Measurements from ENCODE around the gene ACO1.
"Not testable (repeated sequence)": the region's sequence is repeated elsewhere in the genome, so short reads cannot be mapped to it uniquely, and the experiment has no call there.

The ACO1 gene

DNA sequence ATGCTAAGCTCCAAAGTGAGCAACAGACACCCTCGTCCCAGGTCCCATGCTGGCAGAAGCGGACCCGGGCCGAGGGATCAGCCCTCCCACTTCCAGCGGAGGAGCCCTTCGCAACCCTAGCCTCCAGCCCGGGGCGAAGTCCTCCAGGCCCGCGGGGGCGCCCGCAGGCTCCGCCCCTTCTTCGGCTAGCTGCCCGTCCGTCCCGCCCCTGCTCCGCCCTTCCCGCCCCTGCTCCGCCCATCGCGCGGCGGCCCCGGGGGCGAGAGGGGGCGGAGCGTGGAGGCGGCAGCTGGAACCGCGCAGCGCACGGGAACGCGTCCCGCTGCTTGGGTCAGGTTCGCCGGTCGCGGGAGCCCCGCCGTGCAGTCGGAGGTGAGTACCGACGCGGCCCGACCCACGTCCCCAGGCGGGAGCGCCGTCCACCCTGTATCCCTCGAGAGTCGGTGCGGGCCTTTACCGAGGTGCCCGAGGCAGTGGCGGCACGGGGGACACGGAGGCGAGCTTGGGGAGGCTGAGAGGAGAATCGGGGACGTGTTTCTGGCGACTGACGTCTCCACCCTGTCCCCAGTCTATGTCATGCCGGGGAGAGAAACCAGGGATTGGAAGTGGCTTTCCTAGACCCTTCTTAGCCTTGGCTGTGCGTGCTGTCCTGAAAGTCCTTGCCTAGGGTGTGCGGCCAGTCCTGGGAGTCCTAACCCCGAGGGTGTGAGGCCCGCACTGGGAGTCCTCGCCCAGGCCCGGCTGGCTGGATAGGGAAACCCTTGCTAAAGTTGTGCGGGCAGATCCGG is at the start of gene ACO1:
ACO1 (plus strand) TSS at position 280 of the 788 bp plus-strand sequence. CDS start 20,864 bp downstream, outside the sequence.
- DNase-seq, result peak; percentile 88

DNA sequence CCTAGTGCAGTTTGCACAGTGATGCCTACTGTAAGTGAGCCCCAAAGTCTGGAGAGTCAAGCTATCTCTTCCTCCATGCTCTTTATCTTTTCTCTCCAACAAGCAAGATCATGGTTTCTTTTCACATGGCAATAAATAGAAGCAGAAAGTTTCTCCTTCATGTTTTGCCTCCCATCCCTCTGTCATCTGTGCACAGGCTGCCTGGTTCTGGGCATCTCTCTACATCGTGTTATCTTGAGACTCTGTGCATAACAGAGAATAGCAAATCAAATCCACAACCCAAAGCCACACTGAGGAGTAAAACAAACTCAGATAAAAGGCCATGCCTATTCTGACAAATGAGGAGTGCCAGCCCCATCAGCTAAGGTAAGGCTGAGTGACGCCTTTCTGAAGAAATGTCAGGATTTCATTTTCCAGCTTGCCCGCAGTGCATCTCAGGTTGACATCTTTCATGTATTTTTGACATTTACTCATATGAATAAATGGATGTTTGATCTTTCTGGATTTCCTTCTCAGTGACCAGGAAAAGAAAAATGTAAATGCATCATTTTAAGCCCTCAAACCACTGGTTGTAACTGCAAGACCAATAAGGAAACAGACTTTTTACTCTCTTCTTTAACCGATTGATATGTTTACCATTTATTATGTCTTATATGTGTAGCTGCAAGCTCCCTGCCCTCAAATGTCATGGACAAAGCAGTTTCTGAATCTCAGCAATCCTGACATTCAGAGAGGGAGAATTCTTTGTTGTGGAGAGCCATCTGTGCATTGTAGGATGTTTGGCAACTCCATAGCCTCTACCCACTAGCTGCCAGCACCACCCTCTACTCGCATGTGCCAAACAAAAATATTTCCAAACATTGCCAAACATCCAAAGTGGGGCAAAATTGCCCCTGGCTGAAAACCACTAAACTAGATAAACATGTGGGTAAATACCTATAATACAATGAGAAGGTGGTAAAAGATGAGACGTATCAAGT is 49.2 kb upstream of the ACO1 start:
- no peak for DNase-seq

DNA sequence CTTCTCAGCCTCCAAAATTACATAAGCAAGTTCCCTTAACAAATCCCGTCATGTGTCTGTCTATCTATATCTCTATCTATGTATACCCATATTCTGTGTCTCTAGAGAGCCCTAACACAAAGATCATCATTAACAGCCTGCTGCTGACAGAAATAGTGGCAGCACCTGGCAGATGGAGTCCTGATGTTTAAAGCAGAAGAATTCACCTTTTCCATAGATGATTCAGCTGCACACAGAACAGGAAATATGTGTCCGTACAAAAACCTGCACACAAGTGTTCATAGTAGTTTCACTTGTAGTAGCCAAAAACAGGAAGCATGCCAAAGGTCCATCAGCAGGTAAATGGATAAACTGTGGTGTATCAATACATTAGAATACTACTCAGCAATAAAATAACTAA is 45.0 kb upstream of the ACO1 start:
- DNase-seq, result no peak

DNA sequence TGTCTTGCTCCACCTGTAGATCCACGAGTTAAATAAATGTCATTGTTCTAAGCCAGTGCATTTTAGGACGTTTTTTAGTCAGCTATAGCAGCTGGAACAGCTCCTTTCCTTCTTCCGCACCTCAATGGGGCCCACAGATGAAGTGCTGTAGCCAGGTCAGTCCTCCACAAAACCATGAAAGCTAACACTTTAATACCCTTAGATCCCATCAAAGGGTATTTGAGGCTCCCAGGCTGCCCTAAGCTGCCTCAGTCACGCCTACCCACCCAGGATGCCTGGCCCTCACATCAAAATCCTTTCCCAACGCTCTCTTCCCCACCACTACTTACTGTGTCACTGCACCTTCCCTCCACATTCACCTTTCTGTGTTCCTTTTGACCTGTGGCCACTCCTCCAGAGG is 44.1 kb upstream of the ACO1 start:
- no peak for DNase-seq

DNA sequence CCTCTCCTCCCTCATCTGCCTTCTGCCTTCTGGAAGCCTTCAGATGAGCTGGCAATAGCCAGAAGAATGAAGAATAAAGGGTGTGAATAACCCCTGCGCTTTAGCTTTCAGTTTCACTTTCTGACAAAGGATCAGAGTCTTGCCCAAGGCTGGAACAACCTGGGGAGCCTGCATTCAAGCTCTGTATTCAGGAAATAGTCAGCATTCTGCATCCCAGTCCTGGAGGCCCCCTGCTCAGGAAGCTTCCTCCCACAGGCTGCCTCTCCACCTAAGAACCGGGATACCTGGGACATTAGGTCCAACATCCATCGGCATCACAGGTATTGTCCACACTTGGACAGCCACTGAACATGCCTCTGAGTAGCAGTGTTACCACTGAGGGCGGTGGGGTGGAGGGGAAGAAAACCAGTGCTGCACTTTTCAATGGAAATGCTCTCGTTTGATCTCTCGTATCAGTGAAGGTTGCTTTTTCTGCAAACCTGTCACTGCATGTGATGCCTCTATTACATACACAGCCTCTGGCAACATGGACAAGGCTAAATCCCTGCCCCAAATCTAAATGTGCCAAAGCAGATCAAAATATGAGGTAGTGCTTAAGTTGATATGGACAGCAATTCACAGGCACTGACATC is 39.8 kb upstream of the ACO1 start:
- no peak for DNase-seq

DNA sequence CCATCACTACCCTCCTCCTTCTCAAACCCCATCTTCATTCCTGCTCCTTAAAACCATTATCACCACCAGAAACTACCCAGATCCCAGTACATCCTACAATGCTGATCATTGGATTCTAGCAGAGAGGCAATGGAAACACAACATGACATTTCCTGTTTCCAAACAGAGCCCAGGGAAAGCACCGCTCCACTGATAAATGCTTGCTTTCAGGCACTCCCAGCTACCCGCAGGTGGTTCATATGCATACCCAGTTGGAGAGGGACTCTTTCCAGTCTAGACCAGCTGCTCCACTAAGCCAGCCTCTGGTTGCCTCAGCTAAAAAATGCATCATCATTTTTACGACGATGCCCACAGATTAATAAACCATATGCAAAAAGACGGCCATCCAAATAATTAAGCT is 39.2 kb upstream of the ACO1 start:
- no peak for DNase-seq

DNA sequence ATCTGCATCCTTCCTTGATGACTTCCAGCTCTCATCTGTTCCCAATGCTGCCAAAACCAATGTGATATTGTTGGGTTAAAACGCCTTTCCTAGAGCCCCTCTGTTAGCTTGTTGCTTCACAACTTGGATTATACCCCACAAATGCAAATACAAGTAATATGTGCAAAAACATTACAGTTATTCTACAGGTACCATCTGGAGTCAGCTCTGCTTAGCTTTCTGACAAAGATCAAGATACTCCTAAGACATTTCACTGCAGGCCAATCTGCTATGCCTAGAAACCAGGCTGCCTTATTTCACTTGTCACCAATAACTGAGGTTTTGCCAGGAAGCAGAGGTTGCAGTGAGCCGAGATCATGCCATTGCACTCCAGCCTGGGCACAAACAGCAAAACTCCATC is 36.9 kb upstream of the ACO1 start:
- no peak for DNase-seq

DNA sequence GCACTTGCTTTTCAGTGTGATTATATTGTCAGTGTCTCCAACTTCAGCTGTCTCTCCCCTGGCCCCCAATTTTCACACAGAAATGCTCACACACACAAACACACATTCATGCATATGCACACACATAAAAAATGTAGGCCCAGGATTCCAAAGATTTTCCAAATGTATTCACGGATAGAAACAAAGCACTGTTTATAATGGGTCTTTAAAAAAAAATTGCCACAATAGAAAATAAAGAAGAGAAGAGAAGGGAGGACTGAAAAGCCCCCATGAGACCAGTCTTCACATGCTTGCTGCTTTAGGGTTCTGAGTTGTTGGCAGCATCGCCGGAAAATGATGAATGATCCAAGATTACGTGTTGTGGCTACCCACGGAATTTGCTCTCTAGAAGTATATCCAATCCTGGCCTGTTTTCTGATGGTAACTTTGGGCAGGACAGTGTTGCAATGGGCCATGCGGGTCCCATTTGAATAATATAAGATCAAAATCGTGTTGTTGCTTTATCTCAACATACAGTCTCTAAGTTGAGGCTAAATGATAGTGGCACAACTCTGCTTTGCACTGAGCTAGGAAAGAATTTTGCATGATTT is 36.2 kb upstream of the ACO1 start:
- no peak for DNase-seq

DNA sequence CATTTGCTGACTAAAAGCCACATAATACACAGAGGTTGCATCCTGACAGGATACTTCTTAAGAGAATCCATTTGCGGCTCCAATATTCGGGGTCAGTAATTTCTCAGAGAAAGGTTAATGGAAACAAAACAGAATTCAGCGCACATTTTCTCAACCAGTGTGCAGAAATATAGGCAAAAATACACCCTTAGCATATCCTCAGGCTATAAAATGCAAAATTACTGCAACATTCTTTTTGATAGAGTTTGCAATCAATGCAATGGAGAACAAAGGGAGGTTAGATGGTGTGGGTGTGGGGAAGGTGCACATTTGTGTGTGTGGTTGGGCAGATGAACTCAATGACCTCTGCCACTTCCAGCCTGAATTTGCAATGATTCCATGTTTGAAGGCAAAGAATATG is 35.4 kb upstream of the ACO1 start:
- no peak for DNase-seq

DNA sequence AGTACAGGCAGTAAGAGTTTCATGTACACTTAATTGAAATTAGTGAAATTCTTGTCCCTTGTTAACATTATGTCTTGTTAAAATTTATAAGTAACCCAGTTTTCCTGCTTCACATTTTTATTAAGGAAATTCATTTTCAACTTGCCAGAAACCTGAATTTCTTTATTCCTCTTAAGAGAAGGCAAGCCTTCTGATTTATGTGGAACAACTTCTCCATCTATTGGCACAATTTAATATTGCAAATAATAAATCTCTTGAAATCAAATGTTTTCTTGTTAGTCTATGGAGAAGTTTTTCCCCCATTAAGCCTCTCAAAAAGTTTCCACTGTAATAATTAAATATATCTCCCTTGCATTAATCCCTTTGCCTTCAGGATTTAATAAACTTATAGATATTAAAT is 33.8 kb upstream of the ACO1 start:
- DNase-seq, result peak; percentile 9

DNA sequence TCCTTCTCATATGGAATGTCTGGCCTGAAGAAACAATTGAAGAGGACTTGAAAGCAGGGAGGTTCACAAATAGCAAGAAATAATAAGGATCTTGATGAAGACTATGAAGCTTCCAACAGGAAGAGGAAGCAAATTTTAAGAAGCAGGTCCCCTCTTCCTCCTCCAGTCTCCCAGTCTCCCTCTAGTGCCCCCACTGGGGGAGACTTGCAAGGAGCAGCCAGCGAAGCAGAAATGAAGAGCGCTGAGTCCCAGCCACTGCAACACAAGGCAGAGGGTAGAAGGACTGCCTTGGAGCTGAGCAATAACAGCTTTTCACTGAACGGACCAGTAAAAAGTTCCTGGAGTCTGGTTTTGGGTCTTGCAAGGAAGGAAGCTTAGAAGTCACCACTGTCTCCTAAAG is 32.6 kb upstream of the ACO1 start:
- DNase-seq, result no peak

DNA sequence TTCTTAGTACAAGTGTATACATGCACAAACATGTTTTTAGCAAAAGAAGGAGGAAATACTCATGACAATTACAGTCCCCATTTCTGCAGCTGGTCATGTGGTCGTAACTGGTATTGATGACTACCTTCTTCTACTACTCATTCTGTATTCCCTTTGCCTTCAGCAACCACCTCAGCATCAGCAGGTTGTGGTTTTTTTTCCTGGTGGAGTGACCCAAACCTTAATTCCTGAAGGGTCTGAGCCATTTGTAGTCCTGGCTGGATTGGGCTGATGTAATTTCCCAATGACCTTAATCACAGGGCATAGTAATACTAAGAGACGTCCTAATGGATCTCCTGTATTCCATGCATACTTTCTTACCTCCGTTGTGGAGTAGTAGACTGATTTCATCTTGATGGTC is 31.0 kb upstream of the ACO1 start:
- not testable (repeated sequence) for DNase-seq

DNA sequence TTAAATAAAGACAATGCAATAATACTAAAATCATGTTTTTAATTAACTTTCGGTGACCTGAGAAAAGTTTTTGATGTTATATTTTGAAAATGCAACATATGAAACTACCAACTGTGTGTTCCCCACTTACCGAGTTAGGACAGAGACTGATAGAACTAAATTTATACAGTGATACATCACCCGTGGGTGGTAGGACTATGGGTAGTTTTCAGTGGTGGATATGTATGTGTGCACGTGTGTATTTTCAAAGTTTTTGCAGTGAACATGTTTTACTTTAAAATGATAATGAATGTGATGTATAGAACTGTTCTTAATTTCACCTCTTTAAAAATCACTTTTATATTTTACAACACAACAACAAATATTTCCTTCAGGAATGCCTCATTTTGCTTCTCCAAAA is 25.0 kb upstream of the ACO1 start:
- no peak for DNase-seq

DNA sequence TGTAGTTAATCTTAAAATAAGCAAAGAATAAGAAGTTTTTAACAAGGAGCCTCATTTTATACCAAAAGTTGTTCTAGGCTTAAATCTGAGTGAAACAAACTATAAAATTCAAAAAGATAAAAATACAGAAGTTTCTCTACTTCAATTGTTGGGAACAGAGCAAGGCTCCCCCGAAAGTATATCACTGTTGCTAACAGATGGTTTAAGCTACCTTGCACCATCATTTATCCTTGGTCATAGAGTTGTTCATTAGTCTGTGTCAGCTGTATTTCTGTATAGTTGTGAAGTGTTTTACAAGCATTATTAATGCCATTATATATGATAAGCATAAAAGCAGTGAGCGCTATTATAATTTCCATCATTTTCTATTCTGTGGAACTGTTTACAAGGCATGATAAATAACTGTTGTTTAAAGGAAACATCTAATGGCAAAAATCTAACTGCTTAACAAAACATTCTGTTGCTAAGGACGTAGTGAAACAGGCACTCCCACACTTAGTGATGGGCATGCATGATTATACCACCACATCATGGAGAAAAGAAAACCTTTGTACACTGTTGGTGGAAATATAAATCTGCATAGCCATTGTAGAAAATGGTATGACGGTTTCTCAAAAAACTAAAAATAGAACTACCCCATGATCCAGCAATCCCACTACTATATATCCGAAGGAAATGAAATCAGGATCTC is 23.3 kb upstream of the ACO1 start:
- no peak for DNase-seq

DNA sequence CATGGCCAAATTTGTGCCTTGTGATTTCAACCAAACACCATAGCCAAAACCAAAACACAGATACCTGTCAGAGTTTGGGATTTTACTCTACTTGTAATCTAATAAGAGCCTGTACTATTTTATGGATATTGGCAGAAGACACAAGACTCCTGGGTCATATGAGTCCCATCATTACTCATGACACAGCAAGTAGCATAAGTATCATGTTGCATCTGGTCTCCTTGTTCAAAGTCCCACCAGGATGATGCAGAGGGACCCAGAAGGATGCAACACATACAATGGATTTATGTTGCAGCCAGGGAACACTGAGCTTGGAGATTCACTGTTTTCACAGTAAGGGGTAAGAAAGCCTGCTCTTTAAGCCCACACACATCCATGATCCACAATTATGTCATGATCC is 13.2 kb upstream of the ACO1 start:
- DNase-seq, result no peak

DNA sequence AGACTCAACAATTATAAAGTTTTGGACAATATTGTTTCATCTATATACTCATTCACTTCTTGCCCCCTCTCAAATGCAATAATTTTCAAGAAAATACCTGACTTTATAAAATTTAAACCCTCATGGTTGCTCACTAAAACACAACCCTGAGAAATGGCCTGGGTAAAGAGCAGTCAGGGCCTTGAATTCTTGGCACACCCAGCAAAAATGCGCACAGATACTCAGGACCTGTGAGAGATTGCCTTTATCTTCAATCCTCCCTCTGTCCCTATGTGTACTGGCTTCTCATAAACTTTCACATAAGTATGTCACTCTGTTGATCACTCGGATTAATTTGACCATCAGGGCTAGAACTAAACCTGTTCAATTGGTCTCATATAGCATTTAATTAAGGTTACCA is 12.8 kb upstream of the ACO1 start:
- DNase-seq, result no peak

DNA sequence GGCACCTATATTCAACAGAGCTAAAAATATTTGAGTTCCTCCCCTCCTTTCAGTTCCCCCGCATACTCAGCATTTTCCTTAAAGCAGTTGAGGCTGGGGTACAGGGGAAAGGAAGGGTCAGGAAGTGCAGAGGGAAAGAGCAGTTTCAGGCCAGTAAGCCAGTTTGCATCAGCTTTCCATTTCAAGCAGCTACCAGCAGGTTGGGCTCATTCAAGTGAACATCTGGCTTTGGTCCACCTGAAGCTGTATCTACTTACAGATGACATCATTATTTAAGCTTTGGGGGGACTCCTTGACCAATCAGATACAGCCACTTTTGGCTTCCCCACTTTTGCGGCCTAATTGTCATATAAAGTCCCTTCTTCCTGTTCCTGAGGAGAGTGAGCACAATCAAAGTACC is 8.2 kb upstream of the ACO1 start:
- no peak for DNase-seq

DNA sequence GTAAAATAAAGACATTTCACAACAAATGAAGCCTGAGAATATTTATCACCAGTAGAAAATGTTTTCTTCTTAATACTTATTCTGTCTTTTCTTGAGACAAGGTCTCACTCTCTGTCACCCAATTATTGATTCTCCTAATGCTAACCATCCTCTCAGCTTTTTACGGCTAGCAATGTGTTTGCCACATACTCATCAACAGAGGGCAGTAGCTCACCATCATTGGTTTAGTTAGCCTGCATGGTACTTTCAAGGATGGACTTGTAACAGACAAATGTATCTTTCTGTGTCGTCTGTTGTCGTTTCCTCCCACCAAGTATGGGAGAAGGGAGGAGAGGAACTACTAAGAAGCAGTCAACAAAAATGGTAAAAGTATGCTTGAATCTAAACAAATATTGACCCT is 5.9 kb upstream of the ACO1 start:
- DNase-seq, result peak; percentile 81

DNA sequence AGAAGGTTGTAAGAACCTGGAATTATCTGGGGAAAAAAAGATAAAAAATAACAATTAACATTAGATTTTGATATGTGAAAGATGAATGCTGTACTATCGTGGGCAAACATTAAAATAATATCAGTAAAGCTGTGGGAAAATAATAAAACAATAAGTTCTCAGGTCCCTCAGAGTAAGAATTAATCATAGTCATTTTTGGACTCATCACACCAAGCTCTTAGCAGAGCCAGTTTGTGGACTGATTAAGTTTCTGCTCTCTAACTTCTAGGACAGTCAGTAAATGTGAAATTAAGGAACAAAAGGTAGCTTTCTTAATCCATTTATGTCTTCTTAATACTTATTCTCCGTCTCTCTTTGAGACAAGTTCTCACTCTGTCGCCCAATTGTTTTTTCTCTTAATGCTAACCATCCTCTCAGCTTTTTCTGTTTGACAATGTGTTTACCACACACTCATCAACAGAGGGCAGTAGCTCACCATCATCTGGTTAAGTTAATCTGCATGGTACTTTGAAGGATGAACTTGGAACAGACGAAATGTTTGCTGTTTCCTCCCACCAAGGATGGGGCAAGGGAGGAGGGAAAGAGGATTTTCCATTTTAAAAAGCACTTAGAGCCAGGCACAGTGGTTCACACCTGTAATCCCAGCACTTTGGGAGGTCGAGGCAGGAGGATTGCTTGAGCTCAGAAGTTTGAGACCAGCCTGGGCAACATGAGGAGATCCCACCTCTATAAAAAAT is 5.3 kb upstream of the ACO1 start:
- peak; percentile 83 for DNase-seq

DNA sequence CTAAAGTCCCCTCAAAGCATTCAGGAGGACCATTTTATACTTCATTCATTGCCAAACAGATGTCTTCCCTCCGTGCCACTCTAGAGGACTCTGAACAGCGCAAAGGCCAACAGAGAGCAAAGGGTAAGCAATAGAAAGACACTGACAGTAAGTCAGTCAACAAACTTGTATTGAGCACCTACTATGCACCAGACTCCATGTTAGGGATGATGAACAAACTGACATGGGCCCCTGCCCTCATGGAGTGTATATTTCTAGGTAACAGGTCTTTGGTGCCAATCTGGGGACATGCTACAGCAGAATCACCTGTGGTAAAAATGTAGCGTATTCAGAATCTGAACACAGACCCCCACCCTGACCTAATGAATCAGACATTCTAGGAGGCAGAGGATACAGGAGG is 3.5 kb upstream of the ACO1 start:
- no peak for DNase-seq

DNA sequence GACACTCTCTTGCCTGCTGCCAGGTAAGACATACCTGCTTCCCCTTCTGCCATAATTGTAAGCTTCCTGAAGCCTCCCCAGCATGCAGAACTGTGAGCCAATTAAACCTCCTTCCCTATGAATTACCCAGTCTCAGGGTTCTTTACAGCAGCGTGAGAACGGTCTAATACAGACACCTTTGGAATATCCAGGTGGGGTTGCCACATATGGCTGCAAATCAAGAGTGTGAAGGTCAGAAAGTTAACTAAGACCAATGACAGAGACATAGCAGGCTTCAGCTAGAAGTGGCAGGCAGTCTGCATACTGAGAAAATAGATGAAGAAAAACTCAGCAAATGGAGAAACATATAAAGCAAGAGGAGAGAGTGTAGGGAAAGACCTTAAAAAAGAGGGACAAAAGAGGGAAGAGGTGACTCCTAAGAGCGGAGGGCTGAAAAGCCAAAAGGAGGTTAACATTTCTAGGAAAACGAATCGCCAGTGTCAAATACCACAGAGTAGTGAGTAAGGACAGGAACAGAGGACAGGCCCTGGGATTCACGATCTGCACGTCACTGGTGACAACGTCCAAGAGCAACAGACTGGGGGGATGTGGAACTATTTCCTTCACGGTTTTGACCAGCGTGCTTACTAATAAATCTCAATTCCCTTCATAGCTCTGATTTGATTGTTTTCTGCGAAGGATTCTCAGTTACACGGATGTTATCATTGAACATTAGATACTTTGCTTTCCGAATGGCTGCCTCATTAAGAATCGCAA is 1.7 kb upstream of the ACO1 start:
- no peak for DNase-seq

Data from CD4-positive, alpha-beta T cell treated with Interleukin-17A for 1 hour (primary cell).